ENCODE data around the gene MTMR11. TPM values are rescaled to one million over a fixed set of nuclear protein-coding genes. Genes with fewer than 3 reads are reported as not detected.

Gene MTMR11
- total RNA-seq, 1 experiment from 2014 or later = 7.1 TPM

DNA sequence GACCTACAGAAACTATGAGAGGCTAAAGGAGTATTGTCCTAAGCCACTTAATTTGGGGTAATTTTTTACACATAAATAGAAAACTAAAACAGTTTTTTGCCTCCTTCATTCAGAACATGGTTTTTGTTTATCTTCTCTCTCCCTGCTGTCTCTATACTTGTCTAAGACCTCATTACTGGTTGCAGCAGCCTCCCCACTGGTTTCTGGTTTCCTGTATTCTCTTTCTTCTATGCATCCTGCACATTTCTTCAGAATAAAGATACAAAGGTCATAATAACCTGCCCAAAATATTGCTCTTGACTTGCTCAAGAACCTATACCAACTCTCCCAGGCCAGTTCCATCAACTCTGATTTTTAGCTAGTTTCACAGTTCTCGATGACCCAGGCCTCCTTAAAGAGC lies 57.1 kb downstream of the MTMR11 start:
- Mint-ChIP-seq H3K27ac (no peak overlapping the region), H3K4me1 (no peaks in the 10 kb centered on the region), H3K4me3 (no peak overlapping the region), H3K27me3 (ENCODE audit: low read depth) (no peaks in the 10 kb centered on the region), H3K9me3 (no peaks in the 10 kb centered on the region), H3K36me3 (no peaks in the 10 kb centered on the region)
- DNase-seq (ENCODE audit: low spot score) = no peak
- ChIA-PET CTCF (no interaction called here), POLR2A (no interaction called here)
- TF ChIP-seq, protein P1, sequence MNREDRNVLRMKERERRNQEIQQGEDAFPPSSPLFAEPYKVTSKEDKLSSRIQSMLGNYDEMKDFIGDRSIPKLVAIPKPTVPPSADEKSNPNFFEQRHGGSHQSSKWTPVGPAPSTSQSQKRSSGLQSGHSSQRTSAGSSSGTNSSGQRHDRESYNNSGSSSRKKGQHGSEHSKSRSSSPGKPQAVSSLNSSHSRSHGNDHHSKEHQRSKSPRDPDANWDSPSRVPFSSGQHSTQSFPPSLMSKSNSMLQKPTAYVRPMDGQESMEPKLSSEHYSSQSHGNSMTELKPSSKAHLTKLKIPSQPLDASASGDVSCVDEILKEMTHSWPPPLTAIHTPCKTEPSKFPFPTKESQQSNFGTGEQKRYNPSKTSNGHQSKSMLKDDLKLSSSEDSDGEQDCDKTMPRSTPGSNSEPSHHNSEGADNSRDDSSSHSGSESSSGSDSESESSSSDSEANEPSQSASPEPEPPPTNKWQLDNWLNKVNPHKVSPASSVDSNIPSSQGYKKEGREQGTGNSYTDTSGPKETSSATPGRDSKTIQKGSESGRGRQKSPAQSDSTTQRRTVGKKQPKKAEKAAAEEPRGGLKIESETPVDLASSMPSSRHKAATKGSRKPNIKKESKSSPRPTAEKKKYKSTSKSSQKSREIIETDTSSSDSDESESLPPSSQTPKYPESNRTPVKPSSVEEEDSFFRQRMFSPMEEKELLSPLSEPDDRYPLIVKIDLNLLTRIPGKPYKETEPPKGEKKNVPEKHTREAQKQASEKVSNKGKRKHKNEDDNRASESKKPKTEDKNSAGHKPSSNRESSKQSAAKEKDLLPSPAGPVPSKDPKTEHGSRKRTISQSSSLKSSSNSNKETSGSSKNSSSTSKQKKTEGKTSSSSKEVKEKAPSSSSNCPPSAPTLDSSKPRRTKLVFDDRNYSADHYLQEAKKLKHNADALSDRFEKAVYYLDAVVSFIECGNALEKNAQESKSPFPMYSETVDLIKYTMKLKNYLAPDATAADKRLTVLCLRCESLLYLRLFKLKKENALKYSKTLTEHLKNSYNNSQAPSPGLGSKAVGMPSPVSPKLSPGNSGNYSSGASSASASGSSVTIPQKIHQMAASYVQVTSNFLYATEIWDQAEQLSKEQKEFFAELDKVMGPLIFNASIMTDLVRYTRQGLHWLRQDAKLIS (CRISPR knock-in tag; IDR thresholded peaks at IDR 0.05; ENCODE audit: borderline replicate concordance) = no peak
- TF ChIP-seq NR2C2 (CRISPR knock-in tag; IDR thresholded peaks at IDR 0.05) = no peak
- no peak for TF ChIP-seq PRRX2 (CRISPR knock-in tag; IDR thresholded peaks at IDR 0.05)
- TF ChIP-seq, protein P2, sequence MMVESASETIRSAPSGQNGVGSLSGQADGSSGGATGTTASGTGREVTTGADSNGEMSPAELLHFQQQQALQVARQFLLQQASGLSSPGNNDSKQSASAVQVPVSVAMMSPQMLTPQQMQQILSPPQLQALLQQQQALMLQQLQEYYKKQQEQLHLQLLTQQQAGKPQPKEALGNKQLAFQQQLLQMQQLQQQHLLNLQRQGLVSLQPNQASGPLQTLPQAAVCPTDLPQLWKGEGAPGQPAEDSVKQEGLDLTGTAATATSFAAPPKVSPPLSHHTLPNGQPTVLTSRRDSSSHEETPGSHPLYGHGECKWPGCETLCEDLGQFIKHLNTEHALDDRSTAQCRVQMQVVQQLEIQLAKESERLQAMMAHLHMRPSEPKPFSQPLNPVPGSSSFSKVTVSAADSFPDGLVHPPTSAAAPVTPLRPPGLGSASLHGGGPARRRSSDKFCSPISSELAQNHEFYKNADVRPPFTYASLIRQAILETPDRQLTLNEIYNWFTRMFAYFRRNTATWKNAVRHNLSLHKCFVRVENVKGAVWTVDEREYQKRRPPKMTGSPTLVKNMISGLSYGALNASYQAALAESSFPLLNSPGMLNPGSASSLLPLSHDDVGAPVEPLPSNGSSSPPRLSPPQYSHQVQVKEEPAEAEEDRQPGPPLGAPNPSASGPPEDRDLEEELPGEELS (CRISPR knock-in tag; IDR thresholded peaks at IDR 0.05) = no peak
- TF ChIP-seq, protein P3, sequence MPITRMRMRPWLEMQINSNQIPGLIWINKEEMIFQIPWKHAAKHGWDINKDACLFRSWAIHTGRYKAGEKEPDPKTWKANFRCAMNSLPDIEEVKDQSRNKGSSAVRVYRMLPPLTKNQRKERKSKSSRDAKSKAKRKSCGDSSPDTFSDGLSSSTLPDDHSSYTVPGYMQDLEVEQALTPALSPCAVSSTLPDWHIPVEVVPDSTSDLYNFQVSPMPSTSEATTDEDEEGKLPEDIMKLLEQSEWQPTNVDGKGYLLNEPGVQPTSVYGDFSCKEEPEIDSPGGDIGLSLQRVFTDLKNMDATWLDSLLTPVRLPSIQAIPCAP (CRISPR knock-in tag; IDR thresholded peaks at IDR 0.05) = no peak
- ATAC-seq = no peak

Other genes with a start within 250 kb of the MTMR11 start
- not detected in 3 replicates for gene FCGR1A, start 154.2 kb downstream of the MTMR11 start, total RNA-seq (2021)
- gene BOLA1, start 37.3 kb downstream of the MTMR11 start, total RNA-seq (2021) = 15.3 to 19.5 TPM (median 15.4 TPM) in 3 replicates
- gene SV2A, start 19.0 kb downstream of the MTMR11 start, total RNA-seq (2021) = 36.5 to 47.1 TPM (median 38.3 TPM) in 3 replicates
- gene SF3B4, start 9.1 kb downstream of the MTMR11 start, total RNA-seq (2021) = 83.0 to 90.1 TPM (median 84.7 TPM) in 3 replicates
- gene OTUD7B, start 73.8 kb upstream of the MTMR11 start, total RNA-seq (2021) = 19.4 to 21.0 TPM (median 19.5 TPM) in 3 replicates
- gene VPS45, start 130.9 kb upstream of the MTMR11 start, total RNA-seq (2021) = 26.1 to 28.2 TPM (median 27.3 TPM) in 3 replicates
- 23.3 to 27.0 TPM (median 25.7 TPM) in 3 replicates for gene PLEKHO1, start 213.0 kb upstream of the MTMR11 start, total RNA-seq (2021)